Mononuclear cell (primary cell): Measurements from ENCODE around the gene ADRA2B. TPM values are rescaled to one million over a fixed set of nuclear protein-coding genes. Genes with fewer than 3 reads are reported as not detected.
"Not testable (repeated sequence)": the region's sequence is repeated elsewhere in the genome, so short reads cannot be mapped to it uniquely, and the experiment has no call there.

Experiments used
- H3K27me3 ChIP-seq: 2 replicates; pipeline ENCODE4 v1.6.0; 2011; ENCODE audit warnings: low read length, control low read depth; ENCODE audit not compliant: insufficient read depth
- H3K4me1 ChIP-seq: 2 replicates; pipeline ENCODE4 v1.5.1; 2011; ENCODE audit warnings: mild to moderate bottlenecking, low read length, control low read depth; ENCODE audit not compliant: insufficient read depth
- H3K4me3 ChIP-seq: 2 replicates; pipeline ENCODE4 v1.5.1; 2011; ENCODE audit warnings: mild to moderate bottlenecking, low read length, moderate library complexity
- H3K9me3 ChIP-seq: 2 replicates; pipeline ENCODE4 v1.5.1; 2011; ENCODE audit warnings: low read depth, mild to moderate bottlenecking, control low read depth, low read length
- total RNA-seq: library from RNA; depleted of rRNA; stranded (reverse); fragments of >200 nt; gene quantifications from one replicate; pipeline ENCODE4 v1.2.3, GENCODE V29; 2012

Gene ADRA2B
- total RNA-seq, 1 donor, result 1.5 TPM

GRCh38 chr2:96085541-96086355 is 30.6 kb downstream of the ADRA2B start:
- peaks cover 5% of the 10 kb centered on the region for H3K27me3 ChIP-seq
- no peaks in the 10 kb centered on the region for H3K9me3 ChIP-seq
- no peaks in the 10 kb centered on the region for H3K4me1 ChIP-seq
- no peak overlapping the region for H3K4me3 ChIP-seq

- not testable (repeated sequence) for H3K9me3 ChIP-seq, H3K4me3 ChIP-seq, H3K27me3 ChIP-seq, H3K4me1 ChIP-seq
These were observed 31.4 kb downstream of the ADRA2B start for GRCh38 chr2:96084858-96085518.

- Histone ChIP-seq H3K4me1 (no peaks in the 10 kb centered on the region), H3K9me3 (no peaks in the 10 kb centered on the region), H3K27me3 (peaks cover 7% of the 10 kb centered on the region), H3K4me3 (no peak overlapping the region)
These were observed 32.1 kb downstream of the ADRA2B start for GRCh38 chr2:96083989-96084857.

- Histone ChIP-seq H3K27me3 (peaks cover 7% of the 10 kb centered on the region), H3K4me3 (no peak overlapping the region), H3K4me1 (no peaks in the 10 kb centered on the region), H3K9me3 (no peaks in the 10 kb centered on the region)
These were observed 33.1 kb downstream of the ADRA2B start for GRCh38 chr2:96083064-96083939.

- no peaks in the 10 kb centered on the region for H3K9me3 ChIP-seq
- H3K4me1 ChIP-seq, result no peaks in the 10 kb centered on the region
- no peak overlapping the region for H3K4me3 ChIP-seq
These were observed 33.9 kb downstream of the ADRA2B start for GRCh38 chr2:96082211-96083063.

GRCh38 chr2:96081042-96081441 is 35.3 kb downstream of the ADRA2B start:
- Histone ChIP-seq H3K9me3 (no peaks in the 10 kb centered on the region), H3K4me3 (no peak overlapping the region), H3K27me3 (peaks cover 7% of the 10 kb centered on the region), H3K4me1 (no peaks in the 10 kb centered on the region)

More at GRCh38 chr2:96082211-96083063, 33.9 kb downstream of the ADRA2B start:
- peaks cover 7% of the 10 kb centered on the region for H3K27me3 ChIP-seq

GRCh38 chr2:96075199-96075771 is 41.1 kb downstream of the ADRA2B start:
- Histone ChIP-seq H3K9me3 (peaks cover 5% of the 10 kb centered on the region), H3K4me3 (no peak overlapping the region), H3K4me1 (no peaks in the 10 kb centered on the region), H3K27me3 (no peaks in the 10 kb centered on the region)

GRCh38 chr2:96074156-96074555 is 42.2 kb downstream of the ADRA2B start:
- no peak overlapping the region for H3K4me3 ChIP-seq
- no peaks in the 10 kb centered on the region for H3K27me3 ChIP-seq
- no peaks in the 10 kb centered on the region for H3K4me1 ChIP-seq
- H3K9me3 ChIP-seq, result peaks cover 5% of the 10 kb centered on the region

- Histone ChIP-seq H3K27me3 (no peaks in the 10 kb centered on the region), H3K4me3 (no peak overlapping the region), H3K9me3 (peaks cover 5% of the 10 kb centered on the region), H3K4me1 (no peaks in the 10 kb centered on the region)
These were observed 43.1 kb downstream of the ADRA2B start for GRCh38 chr2:96073170-96073775.

GRCh38 chr2:96072746-96073145 is 43.6 kb downstream of the ADRA2B start:
- H3K4me1 ChIP-seq, result no peaks in the 10 kb centered on the region
- H3K9me3 ChIP-seq, result peaks cover 5% of the 10 kb centered on the region
- no peaks in the 10 kb centered on the region for H3K27me3 ChIP-seq
- no peak overlapping the region for H3K4me3 ChIP-seq

- H3K4me1 ChIP-seq, H3K4me3 ChIP-seq, H3K27me3 ChIP-seq, H3K9me3 ChIP-seq: not testable (repeated sequence)
These were observed 44.3 kb downstream of the ADRA2B start for GRCh38 chr2:96071977-96072491.

- H3K4me3 ChIP-seq, H3K9me3 ChIP-seq, H3K27me3 ChIP-seq, H3K4me1 ChIP-seq: not testable (repeated sequence)
These were observed 45.0 kb downstream of the ADRA2B start for GRCh38 chr2:96071087-96071976.
